Activated naive CD4-positive, alpha-beta T cell treated with anti-CD3 and anti-CD28 coated beads, Interleukin-2, amount 50 U/mL, for 72 hours (primary cell): ENCODE results near the gene OVOL2. TPM values are rescaled to one million over a fixed set of nuclear protein-coding genes. Genes with fewer than 3 reads are reported as not detected.

Experiments used
- total RNA-seq, 2 donors: library from RNA; stranded (reverse); gene quantifications; one replicate each; pipeline ENCODE4 v1.2.3, GENCODE V29; 2022

Gene OVOL2
- total RNA-seq, 2 donors from 2014 or later: not detected

Other genes starting within 250 kb of the OVOL2 start
- gene SNX5, start 89.1 kb downstream of the OVOL2 start, total RNA-seq: 100 to 1,000 TPM; 182 to 188 TPM
- 10 to 100 TPM; 31.9 to 33.9 TPM for gene MGME1, start 88.9 kb downstream of the OVOL2 start, total RNA-seq
- gene KAT14, start 79.9 kb upstream of the OVOL2 start, total RNA-seq: 10 to 100 TPM in 1 of 2 donors, 1 to 10 TPM in 1; 6.8 to 11.3 TPM
- 10 to 100 TPM in 1 of 2 donors, 1 to 10 TPM in 1; 9.8 to 13.9 TPM for gene PET117, start 79.9 kb upstream of the OVOL2 start, total RNA-seq
- gene ZNF133, start 230.6 kb upstream of the OVOL2 start, total RNA-seq: 1 to 10 TPM; 4.7 to 9.9 TPM